AG10803 (cell line): ENCODE results near the gene TRIM44.
"Not testable (repeated sequence)": the region's sequence is repeated elsewhere in the genome, so short reads cannot be mapped to it uniquely, and the experiment has no call there.

Experiments used
- DNase-seq: peaks from one replicate; pipeline ENCODE4 v3.0.0; 2010; ENCODE audit warnings: low read depth
- H3K4me3 ChIP-seq: 2 replicates; pipeline ENCODE4 v1.5.1; 2011; ENCODE audit warnings: mild to moderate bottlenecking, low read length, control low read depth
- CTCF ChIP-seq: conservative IDR thresholded peaks from 2 replicates; pipeline ENCODE4 v1.5.1; 2011; ENCODE audit warnings: mild to moderate bottlenecking, low read length, control low read depth, inconsistent platforms

The TRIM44 gene

GRCh38 chr11:35853971-35854370 is 191.4 kb downstream of the TRIM44 start:
- DNase-seq = no peak
- no peak for TF ChIP-seq CTCF
- no peak overlapping the region for H3K4me3 ChIP-seq

DNA sequence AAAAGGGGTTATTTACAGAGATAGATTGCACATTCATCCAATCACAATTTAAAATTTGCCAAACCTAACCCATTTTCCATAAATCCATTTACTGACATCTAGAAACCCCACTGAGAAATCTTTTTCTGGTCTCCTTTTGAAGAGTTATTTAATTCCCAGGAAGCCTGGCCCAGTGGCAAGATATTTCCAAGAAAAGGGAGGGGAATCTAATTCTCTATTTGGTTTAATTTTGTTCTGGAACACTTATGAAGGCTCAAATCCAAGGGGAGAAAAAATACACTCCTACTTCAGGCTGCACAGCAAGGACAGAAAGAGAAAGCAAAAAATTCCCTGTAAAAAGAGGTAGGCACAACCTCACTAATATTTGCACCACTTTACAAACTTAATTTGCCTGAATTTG is 193.1 kb downstream of the TRIM44 start:
- H3K4me3 ChIP-seq = no peak overlapping the region
- no peak for DNase-seq
- no peak for TF ChIP-seq CTCF

GRCh38 chr11:35856259-35856658 is 193.7 kb downstream of the TRIM44 start:
- H3K4me3 ChIP-seq = no peak overlapping the region
- DNase-seq = no peak
- TF ChIP-seq CTCF = no peak

DNA sequence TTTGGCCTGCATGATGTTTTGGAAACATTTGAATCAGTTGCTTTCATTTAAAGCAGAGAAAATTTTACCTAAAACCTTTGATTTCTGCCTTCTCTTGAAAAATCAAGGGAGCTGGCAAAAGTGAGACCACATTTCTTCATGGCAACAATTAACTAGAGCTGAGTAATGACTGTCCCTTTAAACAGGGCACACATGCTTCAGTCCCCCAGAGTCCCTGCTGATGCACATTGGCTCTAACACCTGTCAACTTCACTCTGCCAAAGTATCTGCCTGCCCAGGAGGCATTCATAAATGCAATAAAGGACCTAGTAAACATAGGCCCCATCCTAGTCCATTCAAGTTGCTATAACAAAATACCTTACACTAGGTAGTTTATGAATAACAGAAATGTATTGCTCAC is 194.2 kb downstream of the TRIM44 start:
- TF ChIP-seq CTCF = no peak
- DNase-seq = no peak
- H3K4me3 ChIP-seq = no peak overlapping the region

GRCh38 chr11:35857922-35858321 is 195.3 kb downstream of the TRIM44 start:
- TF ChIP-seq CTCF = no peak
- H3K4me3 ChIP-seq = no peak overlapping the region
- no peak for DNase-seq

- TF ChIP-seq CTCF = no peak
- DNase-seq = no peak
These were observed 196.7 kb downstream of the TRIM44 start for GRCh38 chr11:35859301-35859700.

DNA sequence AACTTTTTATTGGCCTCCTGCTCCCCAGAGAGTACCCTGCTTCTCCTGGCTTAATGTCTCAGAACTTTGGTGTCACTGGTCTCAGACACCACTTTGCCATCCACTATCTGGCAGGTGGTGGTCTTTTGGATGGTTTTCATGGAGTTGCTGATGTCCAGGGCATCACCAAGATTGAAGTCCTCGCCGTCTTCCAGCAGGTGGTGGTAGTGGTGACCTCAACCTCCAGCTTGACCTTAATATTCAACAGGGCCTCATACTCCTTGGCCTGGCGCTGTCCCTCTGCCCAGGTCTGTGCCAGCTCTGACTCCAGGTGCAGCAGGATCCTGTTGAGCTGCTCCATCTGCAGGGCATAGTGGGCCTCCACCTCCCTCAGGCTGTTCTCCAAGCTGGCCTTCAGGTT is 197.6 kb downstream of the TRIM44 start:
- DNase-seq, H3K4me3 ChIP-seq: not testable (repeated sequence)

More at GRCh38 chr11:35859301-35859700, 196.7 kb downstream of the TRIM44 start:
- no peak overlapping the region for H3K4me3 ChIP-seq

- H3K4me3 ChIP-seq = no peak overlapping the region
- DNase-seq = no peak
- no peak for TF ChIP-seq CTCF
These were observed 198.6 kb downstream of the TRIM44 start for GRCh38 chr11:35861191-35861590.
